HuH-7.5 (cell line): ENCODE results near the gene IVNS1ABP.
"Not testable (repeated sequence)": the region's sequence is repeated elsewhere in the genome, so short reads cannot be mapped to it uniquely, and the experiment has no call there.

Experiments
- DNase-seq: peaks from one replicate; pipeline ENCODE4 v3.0.0; 2011; ENCODE audit warnings: low spot score

The IVNS1ABP gene

GRCh38 chr1:185292237-185292636, 24.8 kb downstream of the IVNS1ABP start:
- no peak for DNase-seq

- DNase-seq, result no peak
Measured at GRCh38 chr1:185291652-185292051, 25.4 kb downstream of the IVNS1ABP start.

GRCh38 chr1:185291159-185291558, 25.9 kb downstream of the IVNS1ABP start:
- DNase-seq, result no peak

- no peak for DNase-seq
Measured at GRCh38 chr1:185289880-185290279, 27.2 kb downstream of the IVNS1ABP start.

- no peak for DNase-seq
Measured at GRCh38 chr1:185288435-185288834, 28.6 kb downstream of the IVNS1ABP start.

- no peak for DNase-seq
Measured at GRCh38 chr1:185287451-185287850, 29.6 kb downstream of the IVNS1ABP start.

GRCh38 chr1:185284533-185285276, 32.3 kb downstream of the IVNS1ABP start:
- DNase-seq, result no peak

- DNase-seq, result no peak
Measured at GRCh38 chr1:185284116-185284515, 32.9 kb downstream of the IVNS1ABP start.

- no peak for DNase-seq
Measured at GRCh38 chr1:185281245-185281644, 35.8 kb downstream of the IVNS1ABP start.

- DNase-seq, result no peak
Measured at GRCh38 chr1:185280589-185280988, 36.5 kb downstream of the IVNS1ABP start.

- DNase-seq, result no peak
Measured at GRCh38 chr1:185279571-185279970, 37.5 kb downstream of the IVNS1ABP start.

- DNase-seq, result no peak
Measured at GRCh38 chr1:185271921-185272320, 45.1 kb downstream of the IVNS1ABP start.

GRCh38 chr1:185268352-185268751, 48.7 kb downstream of the IVNS1ABP start:
- no peak for DNase-seq

GRCh38 chr1:185267701-185268100, 49.3 kb downstream of the IVNS1ABP start:
- DNase-seq, result no peak

GRCh38 chr1:185267301-185267700, 49.7 kb downstream of the IVNS1ABP start:
- DNase-seq, result no peak

- DNase-seq, result no peak
Measured at GRCh38 chr1:185265314-185265713, 51.7 kb downstream of the IVNS1ABP start.

- DNase-seq, result no peak
Measured at GRCh38 chr1:185263780-185264179, 53.3 kb downstream of the IVNS1ABP start.

GRCh38 chr1:185263292-185263691, 53.8 kb downstream of the IVNS1ABP start:
- DNase-seq, result no peak

- no peak for DNase-seq
Measured at GRCh38 chr1:185262151-185262550, 54.9 kb downstream of the IVNS1ABP start.

- no peak for DNase-seq
Measured at GRCh38 chr1:185260611-185261010, 56.4 kb downstream of the IVNS1ABP start.

- DNase-seq, result no peak
Measured at GRCh38 chr1:185258676-185259075, 58.4 kb downstream of the IVNS1ABP start.

- DNase-seq, result no peak
Measured at GRCh38 chr1:185257950-185258208, 59.2 kb downstream of the IVNS1ABP start.

- DNase-seq, result not testable (repeated sequence)
Measured at GRCh38 chr1:185257116-185257949, 59.7 kb downstream of the IVNS1ABP start.

GRCh38 chr1:185255595-185255994, 61.4 kb downstream of the IVNS1ABP start:
- not testable (repeated sequence) for DNase-seq
